T-helper 2 cell treated with Interferon-gamma antibody and Interleukin-4, amounts not matched to agents 100 ng/mL and 5 ng/mL, for 36 hours (primary cell): ENCODE results near the gene GP1BA. TPM values are rescaled to one million over a fixed set of nuclear protein-coding genes. Genes with fewer than 3 reads are reported as not detected.
"Not testable (repeated sequence)": the region's sequence is repeated elsewhere in the genome, so short reads cannot be mapped to it uniquely, and the experiment has no call there.

Experiments used
- intact Hi-C: fragments of 100-400 bp; cut with micrococcal nuclease; formaldehyde crosslinking; loops from one replicate; pipeline ENCODE4 v1.15.1; 2023
- total RNA-seq: library from RNA; stranded (reverse); gene quantifications from 2 replicates; pipeline ENCODE4 v1.2.3, GENCODE V29; 2022

GP1BA gene
- total RNA-seq, 1 donor from 2014 or later, result not detected

DNA sequence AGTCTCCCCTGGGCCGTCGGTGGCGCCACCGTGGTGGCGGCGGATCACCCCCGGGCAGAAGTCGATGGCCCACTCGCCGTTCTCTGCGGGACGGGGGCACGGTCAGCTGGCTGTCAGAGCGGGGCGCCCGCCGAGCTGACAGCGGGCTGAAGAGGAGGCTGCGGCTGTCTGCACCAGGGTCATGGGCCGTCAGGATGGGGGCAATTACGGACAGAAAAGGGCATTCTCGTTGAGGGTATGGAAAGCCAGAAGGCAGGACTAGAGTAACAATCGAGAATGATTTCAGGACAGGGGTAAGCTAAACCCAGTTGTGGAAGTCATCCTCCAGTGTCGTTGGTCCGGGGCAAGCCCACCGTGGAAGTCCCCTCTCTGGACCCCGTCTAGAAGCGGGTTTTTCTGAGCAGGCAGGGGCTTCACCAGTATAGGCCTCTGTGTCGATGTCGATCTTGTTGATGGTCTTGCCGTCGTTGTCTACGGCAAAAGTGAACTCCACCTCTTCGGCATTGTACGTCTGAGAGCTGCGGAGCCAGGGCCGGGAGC is 30.9 kb upstream of the GP1BA start:
- intact Hi-C loops, result loop anchor here (5.0 kb wide), 1 partner anchor 189 kb away; the partner anchor contains the start of gene ARRB2

DNA sequence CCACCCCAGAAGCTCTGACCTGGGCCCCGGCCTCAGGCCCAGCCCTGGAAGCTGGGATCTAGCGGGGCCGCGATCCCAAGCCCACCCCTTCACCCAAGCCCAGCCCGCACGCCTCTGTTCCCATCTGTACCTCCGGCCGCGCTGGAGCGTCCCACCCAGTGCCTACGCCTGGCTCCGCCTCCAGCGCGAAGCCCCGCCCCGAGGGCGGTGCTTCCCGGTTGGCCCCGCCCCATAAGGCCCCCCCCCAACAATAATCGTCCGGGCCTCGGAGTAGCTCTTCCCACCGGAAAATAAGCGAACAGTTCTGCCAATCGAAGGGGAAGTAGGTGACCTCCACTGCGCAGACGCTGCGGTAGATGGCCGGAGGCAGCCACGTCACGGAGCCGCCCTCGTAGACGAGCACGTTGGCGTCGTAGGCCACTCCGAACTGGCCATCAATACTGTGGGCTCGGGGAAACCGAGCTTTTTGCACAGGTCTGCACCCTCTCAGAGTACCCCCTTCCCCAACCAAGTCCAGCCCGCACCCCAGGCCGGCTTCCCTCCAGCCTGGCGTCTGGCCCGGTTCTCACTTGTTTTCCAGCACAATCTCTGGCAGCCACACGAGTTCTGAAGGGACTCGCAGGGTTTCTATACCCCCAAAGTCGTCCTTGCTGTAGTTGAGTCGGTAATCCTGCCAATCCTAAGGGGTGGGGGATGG is 30.3 kb upstream of the GP1BA start:
- intact Hi-C loops, result loop anchor here (5.0 kb wide), 1 partner anchor 189 kb away; the partner anchor contains the start of gene ARRB2

DNA sequence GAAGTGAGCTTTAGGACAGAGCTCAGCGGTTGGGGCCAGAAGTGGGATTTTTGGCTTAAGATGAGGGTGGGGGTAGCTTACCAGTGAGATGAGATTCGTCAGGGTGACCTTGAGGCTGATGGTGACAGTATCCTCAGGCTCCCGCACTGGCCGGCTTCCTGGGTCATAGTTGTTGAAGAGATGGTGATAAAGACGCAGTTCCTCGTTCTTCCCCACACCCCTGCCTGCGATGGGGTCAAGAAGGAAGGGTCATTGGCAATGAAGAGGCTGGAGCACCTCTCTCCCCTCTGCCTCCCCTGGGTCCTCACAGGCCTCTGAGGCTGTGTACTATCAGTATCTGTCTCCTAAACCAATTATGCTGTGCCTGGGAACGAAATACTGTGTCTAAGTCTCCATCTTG is 29.5 kb upstream of the GP1BA start:
- intact Hi-C loops, result loop anchor here (5.0 kb wide), 1 partner anchor 190 kb away; the partner anchor contains the start of gene ARRB2

DNA sequence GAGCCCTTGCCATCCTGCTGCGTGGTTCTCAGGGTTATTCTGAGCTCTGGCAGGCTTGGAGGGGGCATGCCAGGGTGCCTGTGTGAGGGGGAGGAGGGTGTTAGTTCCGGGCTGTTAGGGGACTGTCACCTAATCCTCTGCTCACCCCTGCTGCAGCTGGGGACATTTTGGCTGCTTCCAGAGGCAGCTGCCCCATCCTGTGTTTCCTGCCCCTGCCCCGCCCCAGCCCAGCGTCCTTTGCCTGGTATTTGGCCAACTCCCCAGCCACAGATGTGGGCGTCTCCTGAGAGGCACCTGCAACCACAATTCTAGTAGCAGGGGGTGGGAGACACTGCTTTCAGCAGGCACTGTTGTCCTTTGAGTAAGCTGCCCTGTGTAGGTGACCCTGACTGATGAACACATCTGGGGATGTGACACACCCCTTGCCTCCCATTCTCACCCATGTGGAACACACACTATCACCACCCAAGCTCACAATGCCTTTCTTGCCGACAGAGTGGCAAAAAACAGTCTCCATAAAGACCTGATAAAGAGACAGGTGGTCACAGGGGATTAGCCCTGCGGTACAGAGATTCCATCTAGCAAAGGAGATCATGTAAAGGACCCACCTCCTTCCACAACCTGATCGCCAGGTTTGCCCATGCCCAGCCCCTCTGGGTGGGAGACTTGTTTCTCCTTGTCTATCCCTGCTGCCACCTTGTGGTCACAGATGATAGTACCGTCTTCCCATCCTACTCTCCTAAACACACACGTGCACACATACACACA is 28.8 kb upstream of the GP1BA start, which contains the start of gene CHRNE:
Gene CHRNE (minus strand): TSS at position 48 of the 768 bp plus-strand sequence. CDS start 35 bp downstream, at position 13.
- intact Hi-C loops, result loop anchor here (5.0 kb wide), 1 partner anchor 191 kb away; the partner anchor contains the start of gene ARRB2

DNA sequence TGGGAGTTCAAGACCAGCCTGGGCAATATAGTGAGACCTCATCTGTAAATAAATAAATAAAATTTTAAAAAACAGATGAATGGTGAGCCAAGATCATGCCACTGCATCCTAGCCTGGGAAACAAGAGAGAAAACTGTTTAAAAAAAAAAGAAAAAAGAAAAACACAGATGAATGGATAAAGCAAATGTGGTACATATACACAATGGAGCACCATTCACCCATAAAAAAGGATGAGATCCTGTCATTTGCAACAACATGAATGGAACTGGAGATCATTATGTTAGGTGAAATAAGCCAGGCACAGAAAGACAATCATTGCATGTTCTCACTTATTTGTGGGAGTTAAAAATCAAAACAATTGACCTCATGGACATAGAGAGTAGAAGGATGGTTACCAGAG is 25.4 kb upstream of the GP1BA start:
- intact Hi-C loops, result loop anchor here (5.0 kb wide), 1 partner anchor 156 kb away; no protein-coding TSS in a partner anchor

DNA sequence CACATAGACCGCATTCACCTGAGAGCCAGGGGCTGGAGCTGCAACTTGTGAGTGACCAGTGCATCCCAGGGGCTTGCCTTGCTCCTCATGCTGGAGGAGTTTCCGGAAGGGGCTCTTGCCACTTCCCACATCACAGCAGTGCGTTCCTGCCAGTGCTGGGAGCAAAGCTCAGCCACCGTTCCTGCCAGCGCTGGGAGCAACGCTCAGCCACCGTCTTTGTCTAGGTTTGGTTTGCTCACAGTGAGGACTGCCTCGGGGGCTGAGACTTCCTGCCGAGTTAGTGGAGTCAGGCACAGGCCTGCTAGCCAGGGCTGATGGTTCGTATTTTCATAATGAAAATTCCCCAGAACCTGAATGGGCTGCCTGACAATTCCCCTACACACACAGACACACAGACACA is 23.8 kb upstream of the GP1BA start:
- intact Hi-C loops, result loop anchor here (2.0 to 5.0 kb wide), 2 partner anchors 32 to 154 kb away; partner anchors contain the start of genes RNF167 and SLC25A11

DNA sequence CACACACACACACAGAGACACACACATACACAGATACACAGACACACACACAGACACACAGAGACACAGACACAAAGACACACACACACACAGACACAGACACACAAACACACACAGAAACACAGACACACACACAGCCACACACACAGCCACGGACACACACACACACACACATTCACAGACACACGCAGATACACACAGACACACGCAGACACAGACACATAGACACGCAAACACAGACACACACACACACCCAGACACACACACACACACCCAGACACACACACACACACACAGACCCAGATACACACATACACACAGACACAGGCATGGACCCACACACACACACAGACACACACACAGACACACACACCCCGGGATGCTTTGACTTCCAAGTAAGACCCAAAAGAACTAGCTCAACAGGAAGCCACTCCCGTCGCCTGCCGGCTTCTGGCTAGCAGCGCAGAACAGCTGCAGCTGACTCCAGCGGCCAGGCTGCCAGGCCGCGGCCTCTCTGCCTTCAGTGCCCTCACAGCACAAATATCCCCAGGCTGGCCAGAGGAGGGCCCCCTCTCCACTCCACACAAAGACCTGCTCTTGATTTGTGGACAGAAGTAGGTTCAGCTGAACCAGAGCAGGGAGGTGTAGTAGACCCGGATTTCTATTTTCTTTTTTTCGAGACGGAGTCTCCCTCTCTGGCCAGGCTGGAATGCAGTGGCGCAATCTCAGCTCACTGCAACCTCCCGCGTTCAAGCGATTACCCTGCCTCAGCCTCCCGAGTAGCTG is 23.2 kb upstream of the GP1BA start:
- intact Hi-C loops, result loop anchor here (1.0 to 5.0 kb wide), 3 partner anchors 32 to 153 kb away; partner anchors contain the start of genes RNF167, SLC25A11 and SPAG7

DNA sequence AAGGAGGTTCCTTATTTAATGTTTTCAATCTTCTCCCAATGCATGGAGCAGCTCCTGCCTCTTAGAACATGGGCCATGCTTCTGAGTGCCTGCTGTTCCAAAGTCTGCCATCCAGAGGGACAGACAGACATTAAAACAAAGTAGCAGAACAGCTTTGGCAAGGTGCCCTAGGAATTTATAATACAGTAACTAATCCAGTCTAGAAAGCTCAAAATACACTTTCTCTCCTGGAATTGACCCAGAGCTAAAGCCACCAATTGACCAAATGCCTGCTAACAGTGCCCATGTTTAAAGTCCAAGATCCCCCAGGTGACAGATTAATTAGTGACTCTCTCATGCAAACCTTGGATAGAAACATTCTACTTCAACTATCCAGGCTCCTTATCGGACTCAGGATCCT is 18.1 kb upstream of the GP1BA start:
- intact Hi-C loops, result no loop called here

DNA sequence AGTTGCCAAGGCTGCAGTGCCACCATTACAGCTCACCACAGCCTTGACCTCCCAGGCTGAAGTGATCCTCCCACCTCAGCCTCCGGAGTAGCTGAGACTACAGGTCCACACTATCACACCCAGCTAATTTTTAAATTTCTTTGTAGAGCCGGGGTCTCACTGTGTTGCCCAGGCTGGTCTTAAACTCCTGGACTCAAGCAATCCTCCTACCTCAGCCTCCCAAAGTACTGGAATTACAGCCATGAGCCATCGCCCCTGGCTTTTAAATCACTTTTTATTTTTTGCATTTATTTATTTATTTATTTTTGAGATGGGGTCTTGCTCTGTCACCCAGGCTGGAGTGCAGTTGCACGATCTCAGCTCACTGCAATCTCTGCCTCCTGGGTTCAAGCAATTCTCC is 17.5 kb upstream of the GP1BA start:
- intact Hi-C loops, result not testable (repeated sequence)

DNA sequence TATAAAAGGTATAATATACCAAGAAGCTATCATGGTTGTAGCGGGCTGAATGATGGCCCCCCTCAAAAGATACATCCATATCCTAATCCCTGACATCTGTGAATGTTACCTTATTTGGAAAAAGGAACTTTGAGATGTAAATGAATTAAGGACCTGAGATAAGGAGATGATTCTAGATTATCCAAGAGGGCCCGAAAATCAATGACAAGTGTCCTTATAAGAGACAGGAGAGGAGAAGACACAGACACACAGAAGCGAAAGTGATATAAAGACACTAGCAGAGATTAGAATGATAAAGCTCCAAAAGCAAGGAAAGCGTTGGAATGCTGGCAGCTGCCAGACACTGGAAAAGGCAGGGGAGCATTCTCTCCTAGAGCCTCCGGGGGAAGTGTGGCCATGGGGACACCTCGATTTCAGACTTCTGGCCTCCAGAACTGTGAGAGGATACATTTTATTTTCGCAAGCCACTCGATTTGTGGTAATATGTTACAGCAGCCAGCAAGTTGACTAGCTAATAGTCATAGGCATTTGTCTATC is 12.5 kb upstream of the GP1BA start:
- intact Hi-C loops, result no loop called here

DNA sequence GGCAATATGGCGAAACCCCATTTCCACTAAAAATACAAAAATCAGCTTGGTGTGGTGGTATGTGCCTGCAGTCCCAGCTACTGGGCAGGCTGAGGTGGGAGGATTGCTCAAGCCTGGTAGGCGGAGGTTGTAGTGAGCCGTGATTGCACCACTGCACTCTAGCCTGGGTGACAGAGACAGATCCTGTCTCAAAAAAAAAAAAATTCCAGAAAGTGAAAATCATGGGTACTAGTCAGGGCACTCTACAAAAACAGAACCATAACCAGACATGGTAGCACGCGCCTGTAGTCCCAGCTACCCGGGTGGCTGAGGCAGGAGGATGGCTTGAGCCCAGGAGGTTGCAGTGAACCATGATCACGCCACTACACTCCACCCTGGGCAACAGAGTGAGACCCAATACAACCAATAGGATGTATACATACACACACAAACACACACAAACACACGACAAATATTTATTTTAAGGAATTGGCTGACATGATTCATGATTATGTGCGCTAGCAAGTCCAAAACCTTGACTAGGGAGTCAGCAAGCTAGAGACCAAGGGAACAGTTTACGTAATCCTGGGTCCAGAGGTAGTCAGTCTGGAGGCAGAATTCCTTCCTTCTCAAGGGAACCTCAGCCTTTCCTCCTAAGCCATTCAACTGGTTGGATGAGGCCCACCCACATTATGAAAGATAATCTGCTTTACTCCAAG is 11.6 kb upstream of the GP1BA start:
- intact Hi-C loops, result no loop called here

DNA sequence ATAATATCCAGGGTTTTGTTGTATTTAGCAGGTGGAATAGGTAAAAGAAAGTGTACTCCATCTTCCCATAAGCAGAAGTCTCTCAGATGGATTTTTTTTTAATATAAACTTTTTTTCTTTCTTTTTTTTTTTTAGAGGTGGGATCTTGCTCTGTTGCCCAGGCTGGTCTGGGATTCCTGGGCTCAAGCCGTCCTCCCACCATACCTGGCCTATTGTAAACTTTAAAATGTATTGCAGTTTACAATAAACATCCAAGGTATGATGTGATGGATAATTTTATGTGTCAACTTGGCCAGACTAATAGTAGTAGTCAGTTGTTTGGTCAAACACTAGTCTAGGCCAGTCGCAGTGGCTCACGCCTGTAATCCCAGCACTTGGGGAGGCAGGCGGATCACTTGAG is 10.8 kb upstream of the GP1BA start:
- intact Hi-C loops, result no loop called here

DNA sequence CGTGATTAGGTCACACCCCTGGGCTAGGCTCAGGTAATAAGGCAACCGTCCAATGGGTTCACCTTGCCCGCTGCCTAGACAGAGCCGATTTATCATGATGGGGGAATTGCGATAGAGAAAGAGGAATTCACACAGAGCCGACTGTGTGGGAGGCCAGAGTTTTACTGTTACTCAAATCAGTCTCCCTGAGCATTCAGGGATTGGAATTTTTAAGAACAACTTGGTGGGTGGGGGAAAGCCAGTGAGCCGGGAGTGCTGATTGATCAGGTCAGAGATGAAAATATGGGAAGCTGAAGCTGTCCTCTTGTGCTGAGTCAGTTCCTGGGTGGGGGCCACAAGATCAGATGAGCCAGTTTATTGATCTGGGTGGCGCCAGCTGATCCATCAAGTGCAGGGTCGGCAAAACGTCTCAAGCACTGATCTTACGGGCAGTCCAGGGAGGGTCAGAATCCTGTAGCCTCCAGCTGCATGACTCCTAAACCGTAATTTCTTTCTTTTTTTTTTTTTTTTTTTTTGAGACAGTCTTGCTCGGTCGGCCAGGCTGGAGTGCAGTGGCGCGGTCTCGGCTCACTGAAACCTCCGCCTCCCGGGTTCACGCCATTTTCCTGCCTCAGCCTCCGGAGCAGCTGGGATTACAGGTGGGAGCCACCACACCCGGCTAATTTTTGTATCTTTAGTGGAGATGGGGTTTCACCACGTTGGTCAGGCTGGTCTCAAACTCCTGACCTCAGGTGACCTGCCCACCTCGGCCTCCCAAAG is 5.3 kb upstream of the GP1BA start:
- intact Hi-C loops, result not testable (repeated sequence)

DNA sequence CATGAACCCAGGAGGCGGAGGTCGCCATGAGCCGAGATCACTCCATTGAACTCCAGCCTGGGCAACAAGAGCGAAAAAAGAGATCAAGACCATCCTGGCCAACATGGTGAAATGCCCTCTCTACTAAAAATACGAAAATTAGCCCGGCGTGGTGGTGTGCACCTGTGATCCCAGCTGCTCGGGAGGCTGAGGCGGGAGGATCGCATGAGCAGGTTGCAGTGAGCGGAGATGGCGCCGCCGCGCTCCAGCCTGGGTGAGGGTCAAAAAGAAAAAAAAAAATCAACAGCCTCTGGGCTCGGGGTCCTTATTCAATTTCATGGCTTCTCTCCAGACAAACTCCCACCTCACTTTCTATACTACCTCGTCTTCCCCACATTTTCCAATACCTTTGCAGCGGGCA is 3.2 kb upstream of the GP1BA start:
- intact Hi-C loops, result no loop called here

DNA sequence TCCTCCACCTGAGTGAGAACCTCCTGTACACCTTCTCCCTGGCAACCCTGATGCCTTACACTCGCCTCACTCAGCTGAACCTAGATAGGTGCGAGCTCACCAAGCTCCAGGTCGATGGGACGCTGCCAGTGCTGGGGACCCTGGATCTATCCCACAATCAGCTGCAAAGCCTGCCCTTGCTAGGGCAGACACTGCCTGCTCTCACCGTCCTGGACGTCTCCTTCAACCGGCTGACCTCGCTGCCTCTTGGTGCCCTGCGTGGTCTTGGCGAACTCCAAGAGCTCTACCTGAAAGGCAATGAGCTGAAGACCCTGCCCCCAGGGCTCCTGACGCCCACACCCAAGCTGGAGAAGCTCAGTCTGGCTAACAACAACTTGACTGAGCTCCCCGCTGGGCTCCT is 679 bp downstream of the GP1BA start:
- intact Hi-C loops, result no loop called here

DNA sequence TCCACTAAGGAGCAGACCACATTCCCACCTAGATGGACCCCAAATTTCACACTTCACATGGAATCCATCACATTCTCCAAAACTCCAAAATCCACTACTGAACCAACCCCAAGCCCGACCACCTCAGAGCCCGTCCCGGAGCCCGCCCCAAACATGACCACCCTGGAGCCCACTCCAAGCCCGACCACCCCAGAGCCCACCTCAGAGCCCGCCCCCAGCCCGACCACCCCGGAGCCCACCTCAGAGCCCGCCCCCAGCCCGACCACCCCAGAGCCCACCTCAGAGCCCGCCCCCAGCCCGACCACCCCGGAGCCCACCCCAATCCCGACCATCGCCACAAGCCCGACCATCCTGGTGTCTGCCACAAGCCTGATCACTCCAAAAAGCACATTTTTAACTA is 1.6 kb downstream of the GP1BA start:
- intact Hi-C loops, result no loop called here

DNA sequence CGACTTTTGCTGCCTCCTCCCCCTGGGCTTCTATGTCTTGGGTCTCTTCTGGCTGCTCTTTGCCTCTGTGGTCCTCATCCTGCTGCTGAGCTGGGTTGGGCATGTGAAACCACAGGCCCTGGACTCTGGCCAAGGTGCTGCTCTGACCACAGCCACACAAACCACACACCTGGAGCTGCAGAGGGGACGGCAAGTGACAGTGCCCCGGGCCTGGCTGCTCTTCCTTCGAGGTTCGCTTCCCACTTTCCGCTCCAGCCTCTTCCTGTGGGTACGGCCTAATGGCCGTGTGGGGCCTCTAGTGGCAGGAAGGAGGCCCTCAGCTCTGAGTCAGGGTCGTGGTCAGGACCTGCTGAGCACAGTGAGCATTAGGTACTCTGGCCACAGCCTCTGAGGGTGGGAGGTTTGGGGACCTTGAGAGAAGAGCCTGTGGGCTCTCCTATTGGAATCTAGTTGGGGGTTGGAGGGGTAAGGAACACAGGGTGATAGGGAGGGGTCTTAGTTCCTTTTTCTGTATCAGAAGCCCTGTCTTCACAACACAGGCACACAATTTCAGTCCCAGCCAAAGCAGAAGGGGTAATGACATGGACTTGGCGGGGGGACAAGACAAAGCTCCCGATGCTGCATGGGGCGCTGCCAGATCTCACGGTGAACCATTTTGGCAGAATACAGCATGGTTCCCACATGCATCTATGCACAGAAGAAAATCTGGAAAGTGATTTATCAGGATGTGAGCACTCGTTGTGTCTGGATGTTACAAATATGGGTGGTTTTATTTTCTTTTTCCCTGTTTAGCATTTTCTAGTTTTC is 2.3 kb downstream of the GP1BA start:
- intact Hi-C loops, result no loop called here

DNA sequence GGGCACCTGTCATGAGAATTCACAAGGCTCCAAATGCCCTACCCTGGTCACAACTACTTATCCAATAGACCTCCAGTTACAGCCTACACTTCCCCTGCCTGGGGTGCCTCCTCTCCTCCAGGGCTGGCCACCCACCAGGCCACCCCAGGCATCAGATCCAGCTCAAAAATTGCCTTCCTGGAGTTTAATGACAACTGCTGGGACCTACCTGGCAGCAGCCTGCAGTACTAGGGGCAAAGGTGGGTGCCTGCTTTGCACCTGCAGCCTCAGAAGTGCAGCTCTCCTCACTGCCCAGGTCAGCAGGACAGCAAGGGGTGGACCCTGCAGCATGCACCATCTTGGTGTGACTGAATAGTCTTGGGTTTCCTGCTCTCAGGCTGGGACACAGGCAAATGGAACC is 3.6 kb downstream of the GP1BA start:
- intact Hi-C loops, result no loop called here

DNA sequence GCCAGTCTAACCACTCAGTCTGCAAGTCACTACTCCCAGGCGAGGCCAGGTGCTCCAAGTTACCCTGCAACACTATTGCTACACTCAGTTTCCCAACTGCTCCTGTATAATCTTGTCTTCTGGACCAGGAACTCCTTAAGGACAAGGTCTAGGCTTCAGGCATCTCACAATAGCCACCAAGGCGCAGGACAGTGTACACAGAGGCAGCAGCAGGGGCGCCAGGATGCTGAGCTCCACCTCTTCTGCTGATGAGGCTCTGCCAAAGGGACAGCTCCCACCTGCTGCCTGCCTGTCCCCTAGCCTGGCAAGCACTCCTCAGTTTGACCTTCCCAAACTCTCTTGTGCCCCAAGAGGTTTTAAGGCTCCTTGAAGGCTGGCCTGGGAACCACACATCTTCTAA is 4.4 kb downstream of the GP1BA start:
- intact Hi-C loops, result no loop called here
